ENCODE data around the gene KRT12.

The KRT12 gene

DNA sequence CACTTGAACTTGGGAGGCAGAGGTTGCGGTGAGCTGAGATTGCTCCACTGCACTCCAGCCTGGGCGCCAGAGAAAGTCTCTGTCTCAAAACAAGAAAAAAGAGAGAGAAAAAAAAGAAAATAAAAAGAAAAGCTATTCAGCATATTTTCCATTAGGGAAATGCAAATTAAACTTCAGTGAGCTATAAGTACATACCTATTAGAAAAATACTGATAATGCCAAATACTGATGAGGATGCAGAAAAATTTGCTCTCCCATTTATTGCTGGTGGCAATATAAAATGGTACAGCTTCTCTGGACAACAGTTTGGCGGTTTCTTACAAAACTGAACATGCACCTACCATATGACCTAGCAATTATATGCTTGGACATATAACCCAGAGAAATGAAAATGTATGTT, 54.4 kb downstream of the KRT12 start:
- no peak for DNase-seq

Measured in activated CD4-positive, alpha-beta T cell treated with anti-CD3 and anti-CD28 coated beads, Interleukin-10, Interleukin-2, amounts not matched to agents 100 ng/mL and 50 ng/mL, durations not matched to agents 16 hours and 8 hours (primary cell).